NT2/D1 (cell line): ENCODE data around the gene PCDHA9.
"Not testable (repeated sequence)": the region's sequence is repeated elsewhere in the genome, so short reads cannot be mapped to it uniquely, and the experiment has no call there.

Experiments
- DNase-seq: peaks from one replicate; pipeline ENCODE4 v3.0.0-alpha.2; 2011; ENCODE audit warnings: low read depth, low spot score
- H3K27me3 ChIP-seq: 2 replicates; pipeline ENCODE4 v1.6.0; 2011; ENCODE audit warnings: mild to moderate bottlenecking; ENCODE audit not compliant: insufficient read length, insufficient read depth
- H3K36me3 ChIP-seq: 2 replicates; pipeline ENCODE4 v1.6.1; 2011; ENCODE audit warnings: mild to moderate bottlenecking, low read length, mixed read lengths; ENCODE audit not compliant: insufficient read depth, insufficient read length
- H3K4me1 ChIP-seq: 2 replicates; pipeline ENCODE4 v1.5.1; 2011; ENCODE audit not compliant: insufficient read depth, insufficient read length
- H3K4me3 ChIP-seq: 2 replicates; pipeline ENCODE4 v1.5.1; 2011; ENCODE audit warnings: low read depth; ENCODE audit not compliant: insufficient read length
- H3K9ac ChIP-seq: 2 replicates; pipeline ENCODE4 v1.6.0; 2011; ENCODE audit warnings: low read depth; ENCODE audit not compliant: insufficient read length
- H3K9me3 ChIP-seq: 2 replicates; pipeline ENCODE4 v1.5.1; 2011; ENCODE audit warnings: mild to moderate bottlenecking, low read length; ENCODE audit not compliant: insufficient read depth
- SUZ12 ChIP-seq: IDR thresholded peaks from 2 replicates; pipeline ENCODE4 v1.6.1; 2011; ENCODE audit not compliant: insufficient read length, insufficient read depth; ENCODE audit errors: extremely low read depth
- YY1 ChIP-seq: IDR thresholded peaks from 2 replicates; pipeline ENCODE4 v1.6.1; 2011; ENCODE audit not compliant: insufficient read length, insufficient read depth
- ZNF274 ChIP-seq: IDR thresholded peaks from 2 replicates; pipeline ENCODE4 v1.6.1; 2011; ENCODE audit warnings: mild to moderate bottlenecking, low read depth, low read length

PCDHA9 gene

GRCh38 chr5:140848139-140849102 lies at the start of gene PCDHA9:
Gene PCDHA9, plus strand, starts transcription at chr5:140848382. Its CDS starts 114 bp downstream, at chr5:140848496.
- not testable (repeated sequence) for H3K27me3 ChIP-seq, H3K9ac ChIP-seq, H3K4me1 ChIP-seq, DNase-seq, H3K9me3 ChIP-seq, H3K36me3 ChIP-seq, H3K4me3 ChIP-seq

GRCh38 chr5:140800816-140801493 lies 47.2 kb upstream of the PCDHA9 start, which contains the start of gene PCDHA3:
Gene PCDHA3, plus strand, starts transcription at chr5:140801057.
- Histone ChIP-seq H3K4me1 (no peaks in the 10 kb centered on the region), H3K36me3 (no peaks in the 10 kb centered on the region), H3K27me3 (no peaks in the 10 kb centered on the region), H3K9me3 (peaks cover 8% of the 10 kb centered on the region; the same call in 1 of the 2 replicates), H3K4me3 (no peak within 1 kb of the TSS), H3K9ac (no peak within 1 kb of the TSS)
- DNase-seq: no peak
- TF ChIP-seq ZNF274: no peak
- TF ChIP-seq SUZ12: no peak
- TF ChIP-seq YY1: no peak

- DNase-seq: no peak
- Histone ChIP-seq H3K36me3 (no peaks in the 10 kb centered on the region), H3K4me3 (no peak overlapping the region)
Observed at GRCh38 chr5:140801494-140801841, 46.7 kb upstream of the PCDHA9 start.

GRCh38 chr5:140802381-140802780 lies 45.8 kb upstream of the PCDHA9 start:
- not testable (repeated sequence) for H3K9ac ChIP-seq, H3K4me3 ChIP-seq, DNase-seq, H3K27me3 ChIP-seq, H3K9me3 ChIP-seq, H3K36me3 ChIP-seq, H3K4me1 ChIP-seq

More at GRCh38 chr5:140801494-140801841, 46.7 kb upstream of the PCDHA9 start:
- H3K4me1 ChIP-seq: no peaks in the 10 kb centered on the region
- TF ChIP-seq YY1: no peak
- no peak for TF ChIP-seq ZNF274
- no peak for TF ChIP-seq SUZ12
- H3K9ac ChIP-seq: no peak overlapping the region
- H3K27me3 ChIP-seq: no peaks in the 10 kb centered on the region
- peaks cover 8% of the 10 kb centered on the region; the same call in 1 of the 2 replicates for H3K9me3 ChIP-seq

GRCh38 chr5:140802781-140803271 lies 45.4 kb upstream of the PCDHA9 start:
- H3K27me3 ChIP-seq: no peaks in the 10 kb centered on the region
- no peaks in the 10 kb centered on the region for H3K36me3 ChIP-seq
- H3K9me3 ChIP-seq: no peaks in the 10 kb centered on the region; the same call in 1 of the 2 replicates
- H3K9ac ChIP-seq: no peak overlapping the region
- no peaks in the 10 kb centered on the region for H3K4me1 ChIP-seq
- no peak for DNase-seq
- TF ChIP-seq ZNF274 (no peak), YY1 (no peak), SUZ12 (no peak)
- H3K4me3 ChIP-seq: no peak overlapping the region

GRCh38 chr5:140806834-140807775 lies 41.1 kb upstream of the PCDHA9 start, which contains the start of gene PCDHA4:
Gene PCDHA4, plus strand, starts transcription at chr5:140807068.
- Histone ChIP-seq H3K9me3 (no peaks in the 10 kb centered on the region; the same call in 1 of the 2 replicates), H3K4me3 (peak within 1 kb of the TSS; percentile 73), H3K27me3 (no peaks in the 10 kb centered on the region), H3K4me1 (no peaks in the 10 kb centered on the region), H3K36me3 (no peaks in the 10 kb centered on the region), H3K9ac (peak within 1 kb of the TSS; percentile 82)
- no peak for TF ChIP-seq ZNF274
- TF ChIP-seq SUZ12: no peak
- TF ChIP-seq YY1: no peak
- DNase-seq: peak; percentile 43

GRCh38 chr5:140808241-140808888 lies 39.8 kb upstream of the PCDHA9 start:
- H3K4me1 ChIP-seq, H3K9me3 ChIP-seq, H3K36me3 ChIP-seq, H3K9ac ChIP-seq, H3K27me3 ChIP-seq, H3K4me3 ChIP-seq, DNase-seq: not testable (repeated sequence)
